Smooth muscle cell (in vitro differentiated cells): ENCODE data around the gene PRMT7. TPM values are rescaled to one million over a fixed set of nuclear protein-coding genes. Genes with fewer than 3 reads are reported as not detected.

Experiments used
- DNase-seq: peaks from one replicate; lab custom pipeline; 2025; ENCODE audit not compliant: unreplicated experiment; lab: John Stamatoyannopoulos, UW
- H2AFZ ChIP-seq: fragments of 200-600 bp; sonication (generic); 2 replicates; pipeline ENCODE4 v1.6.0; 2016; ENCODE audit warnings: antibody characterized with exemption, low read depth, mild to moderate bottlenecking
- H3F3A ChIP-seq: fragments of 200-600 bp; sonication (generic); 2 replicates; pipeline ENCODE4 v1.6.0; 2017; ENCODE audit warnings: antibody characterized with exemption, low read depth
- H3K27ac ChIP-seq: fragments of 200-600 bp; sonication (generic); 2 replicates; pipeline ENCODE4 v1.5.1; 2016; ENCODE audit warnings: low read depth, mild to moderate bottlenecking
- H3K27me3 ChIP-seq: fragments of 200-600 bp; sonication (generic); 2 replicates; pipeline ENCODE4 v1.6.1; 2016; ENCODE audit warnings: low read depth, mild to moderate bottlenecking
- H3K36me3 ChIP-seq: fragments of 200-600 bp; sonication (generic); 2 replicates; pipeline ENCODE4 v1.5.1; 2016; ENCODE audit warnings: low read depth
- H3K4me1 ChIP-seq: fragments of 200-600 bp; sonication (generic); 2 replicates; pipeline ENCODE4 v1.5.1; 2016; ENCODE audit warnings: low read depth
- H3K4me2 ChIP-seq: fragments of 200-600 bp; sonication (generic); 2 replicates; pipeline ENCODE4 v1.6.0; 2016; ENCODE audit warnings: mild to moderate bottlenecking
- H3K4me3 ChIP-seq: fragments of 200-600 bp; sonication (generic); 2 replicates; pipeline ENCODE4 v1.5.1; 2016; ENCODE audit warnings: mild to moderate bottlenecking
- H3K79me2 ChIP-seq: fragments of 200-600 bp; sonication (generic); 2 replicates; pipeline ENCODE4 v1.6.0; 2016; ENCODE audit warnings: low read depth, mild to moderate bottlenecking
- H3K9ac ChIP-seq: fragments of 200-600 bp; sonication (generic); 2 replicates; pipeline ENCODE4 v1.6.0; 2016; ENCODE audit warnings: low read depth
- H3K9me3 ChIP-seq: fragments of 200-600 bp; sonication (generic); replicated peaks from 2 replicates; pipeline ENCODE4 v1.5.1; 2016; ENCODE audit warnings: low read depth
- H4K20me1 ChIP-seq: fragments of 200-600 bp; sonication (generic); 2 replicates; pipeline ENCODE4 v1.6.0; 2016; ENCODE audit warnings: low read depth
- CTCF ChIP-seq: fragments of 200-600 bp; sonication (generic); IDR thresholded peaks from 2 replicates; pipeline ENCODE4 v1.5.1; 2017; ENCODE audit warnings: borderline replicate concordance, mild to moderate bottlenecking, antibody characterized with exemption; ENCODE audit not compliant: insufficient read depth, poor library complexity, severe bottlenecking
- WGBS: methylation state at CpG from one replicate; pipeline ENCODE4 v1.1.7; 2016; ENCODE audit warnings: low lambda C conversion rate; 5-methylcytosine and 5-hydroxymethylcytosine counted together
- polyA plus RNA-seq: library from polyadenylated mRNA; unstranded; fragments of >200 nt; fragmentation: Nextera tagmentation; extraction: Ambion mirVana; gene quantifications from 2 replicates; pipeline ENCODE4 v1.2.1, GENCODE V29; 2016
- total RNA-seq: library from RNA; depleted of rRNA; stranded (reverse); fragments of >200 nt; gene quantifications from 2 replicates; pipeline ENCODE4 v1.2.3, GENCODE V29; 2014

The PRMT7 gene
- total and polyA plus RNA-seq, 2 experiments from 2014 or later: 22.1 to 25.4 TPM

GRCh38 chr16:68270353-68270752, 40.5 kb upstream of the PRMT7 start:
- no peak overlapping the region for H3K4me3 ChIP-seq
- DNase-seq: no peak
- no peaks in the 10 kb centered on the region for H3K27me3 ChIP-seq
- 60% methylated on average over 1 of the region's 1 CpG for WGBS
- no peak overlapping the region for H3K9ac ChIP-seq
- H4K20me1 ChIP-seq: peaks cover 86% of the 10 kb centered on the region
- H2AFZ ChIP-seq: no peak overlapping the region
- peaks cover 78% of the 10 kb centered on the region for H3K79me2 ChIP-seq
- no peaks in the 10 kb centered on the region for H3K36me3 ChIP-seq
- H3F3A ChIP-seq: no peaks in the 10 kb centered on the region
- H3K9me3 ChIP-seq: no peaks in the 10 kb centered on the region
- no peak overlapping the region for H3K27ac ChIP-seq
- H3K4me1 ChIP-seq: peaks cover 7% of the 10 kb centered on the region
- no peak overlapping the region for H3K4me2 ChIP-seq
- no peak for TF ChIP-seq CTCF

GRCh38 chr16:68272507-68273209, 38.2 kb upstream of the PRMT7 start:
- Histone ChIP-seq H4K20me1 (peaks cover 92% of the 10 kb centered on the region), H3K79me2 (peaks cover 58% of the 10 kb centered on the region), H2AFZ (no peak overlapping the region), H3K9ac (no peak overlapping the region), H3K4me3 (no peak overlapping the region), H3K27ac (no peak overlapping the region), H3F3A (no peaks in the 10 kb centered on the region), H3K27me3 (no peaks in the 10 kb centered on the region), H3K4me1 (no peaks in the 10 kb centered on the region), H3K4me2 (no peak overlapping the region), H3K9me3 (no peaks in the 10 kb centered on the region), H3K36me3 (no peaks in the 10 kb centered on the region)
- WGBS: 96% methylated on average over 4 of the region's 4 CpGs
- no peak for DNase-seq
- no peak for TF ChIP-seq CTCF

GRCh38 chr16:68273459-68273858, 37.4 kb upstream of the PRMT7 start:
- DNase-seq: no peak
- H4K20me1 ChIP-seq: peaks cover 84% of the 10 kb centered on the region
- H3K36me3 ChIP-seq: no peaks in the 10 kb centered on the region
- WGBS: 97% methylated on average over 5 of the region's 5 CpGs
- no peaks in the 10 kb centered on the region for H3K27me3 ChIP-seq
- no peaks in the 10 kb centered on the region for H3K9me3 ChIP-seq
- H3K79me2 ChIP-seq: peaks cover 52% of the 10 kb centered on the region
- H3F3A ChIP-seq: no peaks in the 10 kb centered on the region
- H3K4me2 ChIP-seq: no peak overlapping the region
- H2AFZ ChIP-seq: no peak overlapping the region
- no peak overlapping the region for H3K27ac ChIP-seq
- TF ChIP-seq CTCF: no peak
- H3K4me3 ChIP-seq: no peak overlapping the region
- H3K4me1 ChIP-seq: no peaks in the 10 kb centered on the region
- H3K9ac ChIP-seq: no peak overlapping the region

GRCh38 chr16:68273896-68274295, 36.9 kb upstream of the PRMT7 start:
- no peaks in the 10 kb centered on the region for H3F3A ChIP-seq
- no peaks in the 10 kb centered on the region for H3K27me3 ChIP-seq
- no peak overlapping the region for H2AFZ ChIP-seq
- H3K4me1 ChIP-seq: no peaks in the 10 kb centered on the region
- peaks cover 48% of the 10 kb centered on the region for H3K79me2 ChIP-seq
- H3K4me2 ChIP-seq: no peak overlapping the region
- no peak for DNase-seq
- no peak overlapping the region for H3K27ac ChIP-seq
- H3K36me3 ChIP-seq: no peaks in the 10 kb centered on the region
- TF ChIP-seq CTCF: no peak
- no peak overlapping the region for H3K4me3 ChIP-seq
- peaks cover 80% of the 10 kb centered on the region for H4K20me1 ChIP-seq
- H3K9me3 ChIP-seq: no peaks in the 10 kb centered on the region
- WGBS: 95% methylated on average over 8 of the region's 8 CpGs
- H3K9ac ChIP-seq: no peak overlapping the region
